Nephron (organoid): Measurements from ENCODE around the gene RAD23B.
A peak's percentile ranks its signal among the peaks of the same experiment; 100 is the strongest.

ENCODE experiments used
- H3K27ac Mint-ChIP-seq, 3 experiments: 2 replicates each; pipeline ENCODE4 v1.8.0; 2020; ENCODE audit warnings: mixed read lengths in 3 of 3, mild to moderate bottlenecking in 2 of 3, moderate library complexity in 1 of 3
- H3K27me3 Mint-ChIP-seq: 2 replicates; pipeline ENCODE4 v1.8.0; 2021; ENCODE audit warnings: low read depth, mild to moderate bottlenecking, moderate library complexity, mixed read lengths
- H3K36me3 Mint-ChIP-seq: 2 replicates; pipeline ENCODE4 v1.8.0; 2020; ENCODE audit warnings: low read depth, mixed read lengths
- H3K4me1 Mint-ChIP-seq: 2 replicates; pipeline ENCODE4 v1.8.0; 2020; ENCODE audit warnings: mixed read lengths
- H3K4me3 Mint-ChIP-seq, 3 experiments: 2 replicates each; pipeline ENCODE4 v1.8.0; 2020; ENCODE audit warnings: mild to moderate bottlenecking in 3 of 3, mixed read lengths in 3 of 3, moderate library complexity in 2 of 3
- H3K9me3 Mint-ChIP-seq: 2 replicates; pipeline ENCODE4 v1.8.0; 2020; ENCODE audit warnings: mixed read lengths
- CTCF ChIP-seq, 3 experiments: fragments of 200-600 bp; sonication (generic); IDR thresholded peaks; one replicate each; pipeline ENCODE4 v1.5.0; 2021; ENCODE audit warnings: antibody characterized with exemption in 3 of 3; ENCODE audit not compliant: unreplicated experiment in 3 of 3

RAD23B gene

GRCh38 chr9:107313555-107314096 is 30.5 kb downstream of the RAD23B start:
- no peak for TF ChIP-seq CTCF (IDR thresholded peaks at IDR 0.05; ENCODE audit: unreplicated experiment in 3 of 3)
- Mint-ChIP-seq H3K27ac (peak overlapping the region in 1 of 3 experiments; percentile 4), H3K4me3 (no peak overlapping the region), H3K36me3 (peaks cover 78% of the 10 kb centered on the region), H3K4me1 (peaks cover 24% of the 10 kb centered on the region), H3K27me3 (no peaks in the 10 kb centered on the region), H3K9me3 (no peaks in the 10 kb centered on the region)

GRCh38 chr9:107314763-107315162 is 31.7 kb downstream of the RAD23B start:
- Mint-ChIP-seq H3K27ac (no peak overlapping the region), H3K9me3 (no peaks in the 10 kb centered on the region), H3K36me3 (peaks cover 76% of the 10 kb centered on the region), H3K4me3 (no peak overlapping the region), H3K4me1 (peaks cover 19% of the 10 kb centered on the region), H3K27me3 (no peaks in the 10 kb centered on the region)
- no peak for TF ChIP-seq CTCF (IDR thresholded peaks at IDR 0.05; ENCODE audit: unreplicated experiment in 3 of 3)

GRCh38 chr9:107316795-107317661 is 33.9 kb downstream of the RAD23B start:
- Mint-ChIP-seq H3K4me1 (peaks cover 19% of the 10 kb centered on the region), H3K36me3 (peaks cover 82% of the 10 kb centered on the region), H3K27ac (peak overlapping the region; percentile 0 to 77 (median 9)), H3K9me3 (no peaks in the 10 kb centered on the region), H3K27me3 (no peaks in the 10 kb centered on the region), H3K4me3 (no peak overlapping the region)
- no peak for TF ChIP-seq CTCF (IDR thresholded peaks at IDR 0.05; ENCODE audit: unreplicated experiment in 3 of 3)

GRCh38 chr9:107322643-107323042 is 39.6 kb downstream of the RAD23B start:
- peaks cover 8% of the 10 kb centered on the region for H3K4me1 Mint-ChIP-seq
- no peak for TF ChIP-seq CTCF (IDR thresholded peaks at IDR 0.05; ENCODE audit: unreplicated experiment in 3 of 3)
- no peak overlapping the region for H3K27ac Mint-ChIP-seq
- peaks cover 18% of the 10 kb centered on the region for H3K9me3 Mint-ChIP-seq
- no peaks in the 10 kb centered on the region for H3K27me3 Mint-ChIP-seq
- H3K4me3 Mint-ChIP-seq: no peak overlapping the region
- H3K36me3 Mint-ChIP-seq: peaks cover 85% of the 10 kb centered on the region

GRCh38 chr9:107323836-107324585 is 40.9 kb downstream of the RAD23B start:
- Mint-ChIP-seq H3K36me3 (peaks cover 88% of the 10 kb centered on the region), H3K9me3 (peaks cover 18% of the 10 kb centered on the region), H3K4me3 (no peak overlapping the region), H3K27me3 (no peaks in the 10 kb centered on the region), H3K27ac (no peak overlapping the region), H3K4me1 (no peaks in the 10 kb centered on the region)
- TF ChIP-seq CTCF (IDR thresholded peaks at IDR 0.05; ENCODE audit: unreplicated experiment in 3 of 3): no peak
